ENCODE results near the gene VPS26C. TPM values are rescaled to one million over a fixed set of nuclear protein-coding genes. Genes with fewer than 3 reads are reported as not detected.

VPS26C gene
- polyA plus RNA-seq, 1 experiment: 45.6 TPM

DNA sequence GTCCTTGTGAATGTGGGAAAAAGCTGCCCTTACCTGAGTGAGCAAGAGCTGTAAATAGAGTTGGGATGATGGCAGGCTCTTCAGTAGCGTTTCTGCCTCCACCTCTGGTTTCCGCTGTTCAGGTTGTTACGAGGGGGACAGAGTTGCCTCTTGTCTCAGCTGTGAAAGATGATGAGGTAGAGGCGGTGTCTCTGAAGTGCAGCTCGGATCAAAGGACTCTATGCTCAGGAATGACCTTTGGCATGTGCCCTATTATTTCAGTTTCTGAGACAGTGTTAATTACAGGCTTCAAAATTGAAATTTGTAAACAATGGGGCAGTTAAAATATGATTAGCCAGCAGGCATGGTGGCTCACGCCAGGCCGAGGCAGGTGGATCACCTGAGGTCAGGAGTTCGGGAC is 70.3 kb downstream of the VPS26C start:
- CTCF ChIA-PET: no interaction called here
- TF ChIP-seq, protein P1, sequence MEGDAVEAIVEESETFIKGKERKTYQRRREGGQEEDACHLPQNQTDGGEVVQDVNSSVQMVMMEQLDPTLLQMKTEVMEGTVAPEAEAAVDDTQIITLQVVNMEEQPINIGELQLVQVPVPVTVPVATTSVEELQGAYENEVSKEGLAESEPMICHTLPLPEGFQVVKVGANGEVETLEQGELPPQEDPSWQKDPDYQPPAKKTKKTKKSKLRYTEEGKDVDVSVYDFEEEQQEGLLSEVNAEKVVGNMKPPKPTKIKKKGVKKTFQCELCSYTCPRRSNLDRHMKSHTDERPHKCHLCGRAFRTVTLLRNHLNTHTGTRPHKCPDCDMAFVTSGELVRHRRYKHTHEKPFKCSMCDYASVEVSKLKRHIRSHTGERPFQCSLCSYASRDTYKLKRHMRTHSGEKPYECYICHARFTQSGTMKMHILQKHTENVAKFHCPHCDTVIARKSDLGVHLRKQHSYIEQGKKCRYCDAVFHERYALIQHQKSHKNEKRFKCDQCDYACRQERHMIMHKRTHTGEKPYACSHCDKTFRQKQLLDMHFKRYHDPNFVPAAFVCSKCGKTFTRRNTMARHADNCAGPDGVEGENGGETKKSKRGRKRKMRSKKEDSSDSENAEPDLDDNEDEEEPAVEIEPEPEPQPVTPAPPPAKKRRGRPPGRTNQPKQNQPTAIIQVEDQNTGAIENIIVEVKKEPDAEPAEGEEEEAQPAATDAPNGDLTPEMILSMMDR (IDR thresholded peaks at IDR 0.05; ENCODE audit: low read depth, low read length): no peak
- no peaks in the 10 kb centered on the region for H3K27me3 ChIP-seq (ENCODE audit: control insufficient read depth, insufficient read depth, low read length)
- POLR2A ChIA-PET: no interaction called here
- H3K4me3 ChIP-seq (ENCODE audit: low read depth, low read length): no peak overlapping the region
- no peak overlapping the region for H3K27ac ChIP-seq (ENCODE audit: low read depth, low read length)
- DNase-seq (ENCODE audit: low read depth, low spot score): no peak
- no peaks in the 10 kb centered on the region for H3K9me3 ChIP-seq (ENCODE audit: control insufficient read depth, insufficient read depth, low read length)

DNA sequence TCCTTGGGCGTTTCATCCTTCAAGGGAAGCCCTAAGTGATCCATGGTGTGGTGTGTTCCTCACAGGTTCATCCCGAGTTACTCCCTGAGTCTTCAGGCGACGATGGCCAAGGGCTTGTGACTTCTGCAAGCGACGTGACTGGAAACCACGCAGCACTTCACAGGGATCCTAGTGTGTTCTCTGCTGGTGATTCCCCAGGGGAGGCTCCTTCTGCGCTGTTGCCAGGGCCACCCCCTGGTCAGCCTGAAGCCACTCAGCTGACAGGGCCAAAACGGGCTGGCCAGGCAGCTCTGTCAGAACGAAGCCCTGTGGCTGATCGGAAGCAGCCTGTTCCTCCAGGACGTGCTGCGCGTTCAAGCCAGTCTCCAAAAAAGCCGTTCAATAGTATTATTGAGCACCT is 71.5 kb downstream of the VPS26C start:
- TF ChIP-seq, protein P1 (IDR thresholded peaks at IDR 0.05; ENCODE audit: low read depth, low read length): no peak
- CTCF ChIA-PET: no interaction called here
- H3K27ac ChIP-seq (ENCODE audit: low read depth, low read length): no peak overlapping the region
- no peak for DNase-seq (ENCODE audit: low read depth, low spot score)
- H3K27me3 ChIP-seq (ENCODE audit: control insufficient read depth, insufficient read depth, low read length): no peaks in the 10 kb centered on the region
- no peaks in the 10 kb centered on the region for H3K9me3 ChIP-seq (ENCODE audit: control insufficient read depth, insufficient read depth, low read length)
- POLR2A ChIA-PET: no interaction called here
- no peak overlapping the region for H3K4me3 ChIP-seq (ENCODE audit: low read depth, low read length)

- no peak for DNase-seq (ENCODE audit: low read depth, low spot score)
- CTCF ChIA-PET: no interaction called here
- no peaks in the 10 kb centered on the region for H3K27me3 ChIP-seq (ENCODE audit: control insufficient read depth, insufficient read depth, low read length)
- POLR2A ChIA-PET: no interaction called here
- no peaks in the 10 kb centered on the region for H3K9me3 ChIP-seq (ENCODE audit: control insufficient read depth, insufficient read depth, low read length)
- H3K4me3 ChIP-seq (ENCODE audit: low read depth, low read length): no peak overlapping the region
- TF ChIP-seq, protein P1 (IDR thresholded peaks at IDR 0.05; ENCODE audit: low read depth, low read length): no peak
- H3K27ac ChIP-seq (ENCODE audit: low read depth, low read length): no peak overlapping the region
These were observed 72.1 kb downstream of the VPS26C start for GRCh38 chr21:37195059-37195458.

GRCh38 chr21:37193676-37194075 is 73.5 kb downstream of the VPS26C start:
- no peak for DNase-seq (ENCODE audit: low read depth, low spot score)
- H3K4me3 ChIP-seq (ENCODE audit: low read depth, low read length): no peak overlapping the region
- no peaks in the 10 kb centered on the region for H3K9me3 ChIP-seq (ENCODE audit: control insufficient read depth, insufficient read depth, low read length)
- ChIA-PET POLR2A (no interaction called here), CTCF (no interaction called here)
- H3K27me3 ChIP-seq (ENCODE audit: control insufficient read depth, insufficient read depth, low read length): no peaks in the 10 kb centered on the region
- no peak overlapping the region for H3K27ac ChIP-seq (ENCODE audit: low read depth, low read length)
- TF ChIP-seq, protein P1 (IDR thresholded peaks at IDR 0.05; ENCODE audit: low read depth, low read length): no peak

DNA sequence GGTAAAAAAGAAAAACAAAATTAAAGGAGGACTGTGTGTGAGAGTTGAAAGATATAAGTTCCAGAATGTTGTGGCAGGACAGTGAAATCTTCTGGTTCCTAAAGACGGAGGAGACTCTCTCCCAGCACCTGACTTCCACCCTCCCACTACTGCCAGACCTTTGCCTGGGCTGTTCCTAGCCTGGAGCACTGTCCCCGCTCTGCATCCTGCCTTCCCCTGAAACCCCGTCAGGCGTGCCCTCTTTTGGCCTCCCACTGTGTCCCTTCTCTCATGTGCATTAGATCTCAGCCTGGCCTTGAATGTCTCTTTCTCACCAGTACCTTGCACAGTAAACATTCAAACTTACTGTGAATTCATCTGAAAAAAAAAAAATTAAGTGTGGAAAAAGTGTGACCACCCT is 74.1 kb downstream of the VPS26C start:
- ChIA-PET POLR2A (no interaction called here), CTCF (no interaction called here)

More for the DNA sequence above, 74.1 kb downstream of the VPS26C start:
- TF ChIP-seq, protein P1 (IDR thresholded peaks at IDR 0.05; ENCODE audit: low read depth, low read length): no peak
- H3K27ac ChIP-seq (ENCODE audit: low read depth, low read length): no peak overlapping the region
- no peaks in the 10 kb centered on the region for H3K27me3 ChIP-seq (ENCODE audit: control insufficient read depth, insufficient read depth, low read length)
- H3K4me3 ChIP-seq (ENCODE audit: low read depth, low read length): no peak overlapping the region
- H3K9me3 ChIP-seq (ENCODE audit: control insufficient read depth, insufficient read depth, low read length): no peaks in the 10 kb centered on the region
- DNase-seq (ENCODE audit: low read depth, low spot score): no peak

All from AG04450 (cell line).